Middle frontal gyrus (tissue), 1 donor: Measurements from ENCODE around the gene RNF215.
"Not testable (repeated sequence)": the region's sequence is repeated elsewhere in the genome, so short reads cannot be mapped to it uniquely, and the experiment has no call there.

Source experiments
- DNase-seq: peaks from one replicate; pipeline ENCODE4 v3.0.0-alpha.2; 2015; ENCODE audit warnings: low spot score; ENCODE audit errors: extremely low spot score

The RNF215 gene

GRCh38 chr22:30365891-30366290, 21.3 kb downstream of the RNF215 start:
- DNase-seq, result no peak

GRCh38 chr22:30362651-30363281, 24.4 kb downstream of the RNF215 start:
- DNase-seq, result no peak

- DNase-seq, result no peak
These were observed 25.1 kb downstream of the RNF215 start for GRCh38 chr22:30361916-30362650.

GRCh38 chr22:30358541-30358940, 28.7 kb downstream of the RNF215 start:
- DNase-seq, result no peak

- DNase-seq, result no peak
These were observed 29.5 kb downstream of the RNF215 start for GRCh38 chr22:30357650-30358215.

GRCh38 chr22:30357236-30357570, 30.0 kb downstream of the RNF215 start:
- DNase-seq, result no peak

- peak; percentile 91 for DNase-seq
These were observed 30.6 kb downstream of the RNF215 start, which contains the start of the genes CCDC157 and SF3A1 for GRCh38 chr22:30356449-30357235. CCDC157 (plus strand) TSS chr22:30357007; CDS start chr22:30366001, 8,994 bp downstream. SF3A1 (minus strand) TSS chr22:30356894; CDS start chr22:30356792, 102 bp downstream.

GRCh38 chr22:30354644-30355043, 32.6 kb downstream of the RNF215 start:
- DNase-seq, result no peak

- no peak for DNase-seq
These were observed 36.0 kb downstream of the RNF215 start for GRCh38 chr22:30351226-30351625.

- no peak for DNase-seq
These were observed 38.4 kb downstream of the RNF215 start for GRCh38 chr22:30348809-30349208.

- DNase-seq, result no peak
These were observed 38.8 kb downstream of the RNF215 start for GRCh38 chr22:30348404-30348803.

GRCh38 chr22:30347255-30347892, 39.8 kb downstream of the RNF215 start:
- no peak for DNase-seq

GRCh38 chr22:30344447-30345200, 42.6 kb downstream of the RNF215 start:
- no peak for DNase-seq

- peak; percentile 59 for DNase-seq
These were observed 46.1 kb downstream of the RNF215 start for GRCh38 chr22:30340911-30341685.

- DNase-seq, result no peak
These were observed 48.4 kb downstream of the RNF215 start for GRCh38 chr22:30338802-30339201.

GRCh38 chr22:30338341-30338740, 48.9 kb downstream of the RNF215 start:
- DNase-seq, result not testable (repeated sequence)

- no peak for DNase-seq
These were observed 49.8 kb downstream of the RNF215 start for GRCh38 chr22:30337461-30337778.

GRCh38 chr22:30336752-30337460, 50.3 kb downstream of the RNF215 start:
- DNase-seq, result no peak

- no peak for DNase-seq
These were observed 52.0 kb downstream of the RNF215 start for GRCh38 chr22:30335236-30335635.
